MM.1S (cell line): ENCODE results near the gene NIP7.

Source experiments
- DNase-seq: peaks from one replicate; pipeline ENCODE4 v3.0.0-alpha.2; 2015
- H2AFZ ChIP-seq: fragments of 300-600 bp; sonication (generic); 2 replicates; pipeline ENCODE4 v1.6.0; 2016; ENCODE audit warnings: antibody characterized with exemption, low read length
- H3F3A ChIP-seq: fragments of 300-600 bp; sonication (generic); 2 replicates; pipeline ENCODE4 v1.6.1; 2016; ENCODE audit warnings: mild to moderate bottlenecking, antibody characterized with exemption, low read length, moderate library complexity, mixed read lengths; ENCODE audit not compliant: insufficient read depth
- H3K27ac ChIP-seq: fragments of 300-600 bp; sonication (generic); 2 replicates; pipeline ENCODE4 v1.5.1; 2016; ENCODE audit warnings: mild to moderate bottlenecking, low read length
- H3K27me3 ChIP-seq: fragments of 300-600 bp; sonication (generic); replicated peaks from 2 replicates; pipeline ENCODE4 v1.6.0; 2016; ENCODE audit warnings: low read length; ENCODE audit not compliant: insufficient read depth
- H3K36me3 ChIP-seq: fragments of 300-600 bp; sonication (generic); replicated peaks from 2 replicates; pipeline ENCODE4 v1.6.1; 2016; ENCODE audit warnings: mild to moderate bottlenecking, low read length, mixed read lengths; ENCODE audit not compliant: insufficient read depth
- H3K4me1 ChIP-seq: fragments of 300-600 bp; sonication (generic); 2 replicates; pipeline ENCODE4 v1.6.1; 2016; ENCODE audit warnings: low read length, mixed read lengths
- H3K4me2 ChIP-seq: fragments of 300-600 bp; sonication (generic); 2 replicates; pipeline ENCODE4 v1.6.0; 2016; ENCODE audit warnings: low read depth, low read length
- H3K4me3 ChIP-seq: fragments of 300-600 bp; sonication (generic); 2 replicates; pipeline ENCODE4 v1.5.1; 2016; ENCODE audit warnings: low read length, mixed read lengths
- H3K79me2 ChIP-seq: fragments of 300-600 bp; sonication (generic); 2 replicates; pipeline ENCODE4 v1.6.1; 2016; ENCODE audit warnings: mixed run types, low read length, mixed read lengths
- H3K9ac ChIP-seq: fragments of 300-600 bp; sonication (generic); 2 replicates; pipeline ENCODE4 v1.6.1; 2016; ENCODE audit warnings: low read length, mixed read lengths
- H3K9me2 ChIP-seq: fragments of 300-600 bp; sonication (generic); replicated peaks from 2 replicates; pipeline ENCODE4 v1.6.1; 2016; ENCODE audit warnings: mild to moderate bottlenecking, low read length, mixed read lengths; ENCODE audit not compliant: insufficient read depth
- H3K9me3 ChIP-seq: fragments of 300-600 bp; sonication (generic); replicated peaks from 2 replicates; pipeline ENCODE4 v1.6.1; 2016; ENCODE audit warnings: mild to moderate bottlenecking, low read length, mixed read lengths; ENCODE audit not compliant: insufficient read depth
- H4K20me1 ChIP-seq: fragments of 300-600 bp; sonication (generic); 2 replicates; pipeline ENCODE4 v1.6.1; 2016; ENCODE audit warnings: mild to moderate bottlenecking, low read length, moderate library complexity, mixed read lengths; ENCODE audit not compliant: insufficient read depth
- CTCF ChIP-seq: fragments of 300-600 bp; sonication (generic); IDR thresholded peaks from 2 replicates; pipeline ENCODE4 v1.5.1; 2016; ENCODE audit warnings: antibody characterized with exemption, low read length, mixed read lengths
- EZH2 ChIP-seq: fragments of 300-600 bp; sonication (generic); optimal IDR thresholded peaks from 2 replicates; pipeline ENCODE3; 2017; ENCODE audit warnings: low read depth, mild to moderate bottlenecking, antibody characterized with exemption, low read length, mixed read lengths
- EZH2phosphoT487 ChIP-seq: fragments of 300-600 bp; sonication (generic); IDR thresholded peaks from 2 replicates; pipeline ENCODE4 v1.6.1; 2018; ENCODE audit warnings: antibody characterized with exemption, low read length

Gene NIP7

GRCh38 chr16:69323415-69323814 lies 16.2 kb upstream of the NIP7 start:
- Histone ChIP-seq H3K4me3 (no peak overlapping the region), H3K79me2 (peaks cover 74% of the 10 kb centered on the region), H3F3A (peaks cover 6% of the 10 kb centered on the region; the same call in 1 of the 2 replicates), H3K27ac (no peak overlapping the region), H3K9me3 (no peaks in the 10 kb centered on the region), H3K9ac (no peak overlapping the region), H2AFZ (no peak overlapping the region), H3K4me2 (no peak overlapping the region), H3K27me3 (no peaks in the 10 kb centered on the region), H3K4me1 (peaks cover 8% of the 10 kb centered on the region; the same call in 1 of the 2 replicates), H3K9me2 (no peaks in the 10 kb centered on the region), H4K20me1 (no peaks in the 10 kb centered on the region; the same call in 1 of the 2 replicates), H3K36me3 (peaks cover 30% of the 10 kb centered on the region)
- no peak for DNase-seq
- no peak for TF ChIP-seq EZH2phosphoT487
- no peak for TF ChIP-seq EZH2
- no peak for TF ChIP-seq CTCF

GRCh38 chr16:69324013-69324531 lies 15.5 kb upstream of the NIP7 start:
- Histone ChIP-seq H3K27me3 (no peaks in the 10 kb centered on the region), H3K79me2 (peaks cover 80% of the 10 kb centered on the region), H2AFZ (no peak overlapping the region), H3K4me1 (peaks cover 15% of the 10 kb centered on the region), H3K4me2 (no peak overlapping the region), H3K36me3 (peaks cover 28% of the 10 kb centered on the region), H3F3A (peaks cover 9% of the 10 kb centered on the region; the same call in 1 of the 2 replicates), H3K9me2 (no peaks in the 10 kb centered on the region), H4K20me1 (no peaks in the 10 kb centered on the region; the same call in 1 of the 2 replicates), H3K4me3 (no peak overlapping the region), H3K27ac (no peak overlapping the region), H3K9me3 (no peaks in the 10 kb centered on the region), H3K9ac (no peak overlapping the region)
- TF ChIP-seq EZH2 = no peak
- no peak for TF ChIP-seq CTCF
- TF ChIP-seq EZH2phosphoT487 = no peak
- DNase-seq = no peak

- no peaks in the 10 kb centered on the region; the same call in 1 of the 2 replicates for H4K20me1 ChIP-seq
- no peak overlapping the region for H3K9ac ChIP-seq
- peaks cover 19% of the 10 kb centered on the region for H3K4me1 ChIP-seq
- no peak for DNase-seq
- no peak overlapping the region for H3K4me2 ChIP-seq
- H3K27me3 ChIP-seq = no peaks in the 10 kb centered on the region
- H3K4me3 ChIP-seq = no peak overlapping the region
- H3K79me2 ChIP-seq = peaks cover 86% of the 10 kb centered on the region
- H3K9me3 ChIP-seq = no peaks in the 10 kb centered on the region
- H3K27ac ChIP-seq = no peak overlapping the region
- TF ChIP-seq CTCF = no peak
- TF ChIP-seq EZH2 = no peak
- TF ChIP-seq EZH2phosphoT487 = no peak
- peaks cover 22% of the 10 kb centered on the region for H3K36me3 ChIP-seq
- peaks cover 9% of the 10 kb centered on the region for H3F3A ChIP-seq
- no peaks in the 10 kb centered on the region for H3K9me2 ChIP-seq
- H2AFZ ChIP-seq = no peak overlapping the region
Observed at GRCh38 chr16:69324585-69325253, 14.9 kb upstream of the NIP7 start.
